MM.1S (cell line): Measurements from ENCODE around the gene CDC25B.

Experiments
- CTCF ChIP-seq: fragments of 300-600 bp; sonication (generic); IDR thresholded peaks from 2 replicates; pipeline ENCODE4 v1.5.1; 2016; ENCODE audit warnings: antibody characterized with exemption, low read length, mixed read lengths
- EZH2 ChIP-seq: fragments of 300-600 bp; sonication (generic); optimal IDR thresholded peaks from 2 replicates; pipeline ENCODE3; 2017; ENCODE audit warnings: low read depth, mild to moderate bottlenecking, antibody characterized with exemption, low read length, mixed read lengths

- TF ChIP-seq CTCF (no peak), EZH2 (no peak)
Observed at GRCh38 chr20:3798908-3799248, 2.8 kb downstream of the CDC25B start.
